Spleen (tissue), 11 donors: Measurements from ENCODE around the gene KIAA1586. TPM values are rescaled to one million over a fixed set of nuclear protein-coding genes. Genes with fewer than 3 reads are reported as not detected.

Experiments
- DNase-seq: peaks from one replicate; pipeline ENCODE4 v3.0.0-alpha.2; 2020
- H3K27ac ChIP-seq, 8 donors: fragments of 200-600 bp; sonication (generic) in 7 of 8; 1 replicate in 4 of 8; 2 replicates in 4 of 8; pipeline versions ENCODE4 v1.5.0 to v1.8.0; 2016 to 2021; ENCODE audit warnings: inconsistent platforms in 4 of 8, mild to moderate bottlenecking in 4 of 8, moderate library complexity in 1 of 8
- H3K27me3 ChIP-seq, 7 donors: fragments of 200-600 bp; sonication (generic) in 6 of 7; replicated peaks in 1 of 7; 1 replicate in 4 of 7; 2 replicates in 3 of 7; pipeline versions ENCODE4 v1.5.0 to v1.8.0; 2016 to 2021; ENCODE audit warnings: inconsistent platforms in 3 of 7, mild to moderate bottlenecking in 1 of 7
- H3K36me3 ChIP-seq, 6 donors: fragments of 200-600 bp; sonication (generic) in 5 of 6; 1 replicate in 4 of 6; 2 replicates in 2 of 6; pipeline versions ENCODE4 v1.5.0 to v1.8.0; 2016 to 2021; ENCODE audit warnings: inconsistent platforms in 2 of 6
- H3K4me1 ChIP-seq, 6 donors: fragments of 200-600 bp; sonication (generic) in 5 of 6; 1 replicate in 3 of 6; 2 replicates in 3 of 6; pipeline versions ENCODE4 v1.5.0 to v1.8.0; 2016 to 2021; ENCODE audit warnings: inconsistent platforms in 3 of 6
- H3K4me3 ChIP-seq, 8 donors: fragments of 200-600 bp; sonication (generic) in 7 of 8; 1 replicate in 4 of 8; 2 replicates in 4 of 8; pipeline versions ENCODE4 v1.5.0 to v1.8.0; 2016 to 2021; ENCODE audit warnings: inconsistent platforms in 4 of 8, mild to moderate bottlenecking in 4 of 8, moderate library complexity in 2 of 8
- H3K9me3 ChIP-seq, 8 donors: fragments of 200-600 bp; sonication (generic) in 7 of 8; 1 replicate in 4 of 8; 2 replicates in 4 of 8; pipeline versions ENCODE4 v1.5.0 to v1.8.0; 2016 to 2021; ENCODE audit warnings: inconsistent platforms in 4 of 8
- POLR2A ChIP-seq, 3 donors: fragments of 450-650 bp; IDR thresholded peaks; one replicate each; pipeline ENCODE4 v1.5.1; 2017; ENCODE audit warnings: antibody characterized with exemption in 3 of 3, mild to moderate bottlenecking in 1 of 3
- POLR2AphosphoS5 ChIP-seq, 3 donors: sonication (generic); formaldehyde crosslinking; IDR thresholded peaks; one replicate each; pipeline ENCODE4 v1.5.1; 2017; ENCODE audit warnings: antibody characterized with exemption in 3 of 3
- WGBS, 5 donors: extraction: QIAGEN DNeasy Blood & Tissue Kit in 3 of 5; methylation state at CpG; one replicate each; pipeline versions ENCODE4 v1.1.5 to v1.1.7; 2013 to 2018; 5-methylcytosine and 5-hydroxymethylcytosine counted together
- intact Hi-C: fragments of 100-400 bp; cut with DNase I; formaldehyde crosslinking; loops from one replicate; pipeline ENCODE4 v1.15.0; 2023; ENCODE audit warnings: low total_unique reads
- polyA plus RNA-seq, 3 donors: library from polyadenylated mRNA; stranded (reverse); fragments of 200-250 nt; gene quantifications; one replicate each; pipeline ENCODE4 v1.2.1, GENCODE V29; 2013
- total RNA-seq, 7 donors: library from RNA; depleted of rRNA in 3 of 7; stranded (reverse); fragments of >200 nt in 3 of 7; fragmentation: NEBNext Ultra II Directional in 4 of 7; extraction: Animal tissue kit (Norgen Biotek cat#: 25700) in 4 of 7; gene quantifications; one replicate each; pipeline versions ENCODE4 v1.1.0 to v1.2.1, GENCODE V29; 2016 to 2021
- TF ChIP-seq, protein P1 (sequence below), 11 experiments: fragments of 200-600 bp in 7 of 11; fragments of 450-650 bp in 4 of 11; sonication (generic) in 4 of 11; IDR thresholded peaks in 8 of 11; conservative IDR thresholded peaks in 3 of 11; 1 replicate in 7 of 11; 2 replicates in 4 of 11; pipeline versions ENCODE4 v1.4.0 to v1.8.0; 2016 to 2021; ENCODE audit warnings: antibody characterized with exemption in 11 of 11, inconsistent platforms in 4 of 11, mild to moderate bottlenecking in 1 of 11
- donor health status: healthy with polysubstance abuse.
- donor health status: DM: no; HTN: no; CAD: no; lungs with moderate emphysema.
- donor health status: DM: no; HTN: no; CAD: no.
- donor health status: Bipolar disorder and iron deficiency.
- donor health status: healthy.
- donor health status: DM: no; HTN: no; CAD: no.
- donor health status: DM: yes; HTN: yes; CAD: no.

Gene KIAA1586
- total and polyA plus RNA-seq, 10 donors: 2.6 to 19.8 (median 15.4) TPM

DNA sequence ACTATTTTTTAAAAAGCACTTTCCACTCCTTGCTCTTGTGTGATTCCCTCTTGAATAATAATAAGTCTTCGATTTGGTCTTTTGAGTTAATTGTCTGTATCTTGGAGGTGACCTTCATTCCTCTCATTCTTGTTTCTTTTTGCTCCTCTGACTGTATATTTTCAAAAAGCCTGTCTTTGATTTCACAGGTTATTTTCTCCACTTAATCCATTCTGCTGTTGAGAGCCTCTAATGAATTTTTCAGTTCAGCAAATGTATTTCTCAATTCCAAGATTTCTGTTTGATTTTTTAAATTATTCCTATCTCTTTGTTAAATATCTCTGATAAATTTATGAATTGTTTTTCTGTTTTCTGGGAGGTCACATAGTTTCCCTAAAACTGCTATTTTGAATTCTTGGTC lies 21.7 kb upstream of the KIAA1586 start:
- intact Hi-C loops: loop anchor here (10.0 kb wide), 1 partner anchor 120 kb away; no protein-coding TSS in a partner anchor
- no peak for DNase-seq
- Histone ChIP-seq H3K27ac (no peak overlapping the region), H3K36me3 (no peaks in the 10 kb centered on the region), H3K4me1 (no peaks in the 10 kb centered on the region), H3K4me3 (no peak overlapping the region), H3K27me3 (no peaks in the 10 kb centered on the region), H3K9me3 (peaks cover 0 to 31% (median 28%) of the 10 kb centered on the region in 8 donors)
- TF ChIP-seq POLR2AphosphoS5 (IDR thresholded peaks at IDR 0.05): no peak
- WGBS, 5 donors: 74 to 93% (median 82%) methylated on average over 1 of the region's 1 CpG

DNA sequence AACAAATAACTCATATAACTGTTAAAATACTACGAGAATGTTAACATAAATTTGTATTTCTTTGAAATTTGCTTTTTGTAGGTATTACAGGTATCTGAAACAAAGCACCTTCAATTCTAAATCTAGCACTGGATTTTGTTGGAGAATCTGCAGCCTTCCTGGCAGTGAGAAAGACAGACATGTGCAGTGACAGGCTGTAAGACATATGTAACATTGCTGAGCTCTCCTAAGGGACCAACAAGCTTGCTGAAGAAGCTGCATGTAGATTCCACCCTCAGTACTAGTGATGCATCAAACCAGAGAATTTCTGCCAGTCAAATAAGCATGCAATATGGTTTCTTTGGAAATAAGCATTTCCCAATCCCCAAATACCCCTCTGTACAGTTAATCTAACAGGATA lies 20.5 kb upstream of the KIAA1586 start:
- intact Hi-C loops: loop anchor here (10.0 kb wide), 1 partner anchor 121 kb away; no protein-coding TSS in a partner anchor
- no peak for DNase-seq
- TF ChIP-seq POLR2AphosphoS5 (IDR thresholded peaks at IDR 0.05) (no peak), POLR2A (IDR thresholded peaks at IDR 0.05) (no peak)
- TF ChIP-seq, protein P1, sequence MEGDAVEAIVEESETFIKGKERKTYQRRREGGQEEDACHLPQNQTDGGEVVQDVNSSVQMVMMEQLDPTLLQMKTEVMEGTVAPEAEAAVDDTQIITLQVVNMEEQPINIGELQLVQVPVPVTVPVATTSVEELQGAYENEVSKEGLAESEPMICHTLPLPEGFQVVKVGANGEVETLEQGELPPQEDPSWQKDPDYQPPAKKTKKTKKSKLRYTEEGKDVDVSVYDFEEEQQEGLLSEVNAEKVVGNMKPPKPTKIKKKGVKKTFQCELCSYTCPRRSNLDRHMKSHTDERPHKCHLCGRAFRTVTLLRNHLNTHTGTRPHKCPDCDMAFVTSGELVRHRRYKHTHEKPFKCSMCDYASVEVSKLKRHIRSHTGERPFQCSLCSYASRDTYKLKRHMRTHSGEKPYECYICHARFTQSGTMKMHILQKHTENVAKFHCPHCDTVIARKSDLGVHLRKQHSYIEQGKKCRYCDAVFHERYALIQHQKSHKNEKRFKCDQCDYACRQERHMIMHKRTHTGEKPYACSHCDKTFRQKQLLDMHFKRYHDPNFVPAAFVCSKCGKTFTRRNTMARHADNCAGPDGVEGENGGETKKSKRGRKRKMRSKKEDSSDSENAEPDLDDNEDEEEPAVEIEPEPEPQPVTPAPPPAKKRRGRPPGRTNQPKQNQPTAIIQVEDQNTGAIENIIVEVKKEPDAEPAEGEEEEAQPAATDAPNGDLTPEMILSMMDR (IDR thresholded peaks at IDR 0.05 in 8 of 11, conservative IDR thresholded peaks at IDR 0.05 in 3 of 11): no peak
- WGBS, 5 donors: 72 to 94% (median 88%) methylated on average over 1 of the region's 1 CpG
- Histone ChIP-seq H3K4me1 (no peaks in the 10 kb centered on the region), H3K9me3 (peaks cover 0 to 31% (median 28%) of the 10 kb centered on the region in 8 donors), H3K4me3 (no peak overlapping the region), H3K36me3 (no peaks in the 10 kb centered on the region), H3K27ac (no peak overlapping the region), H3K27me3 (no peaks in the 10 kb centered on the region)

DNA sequence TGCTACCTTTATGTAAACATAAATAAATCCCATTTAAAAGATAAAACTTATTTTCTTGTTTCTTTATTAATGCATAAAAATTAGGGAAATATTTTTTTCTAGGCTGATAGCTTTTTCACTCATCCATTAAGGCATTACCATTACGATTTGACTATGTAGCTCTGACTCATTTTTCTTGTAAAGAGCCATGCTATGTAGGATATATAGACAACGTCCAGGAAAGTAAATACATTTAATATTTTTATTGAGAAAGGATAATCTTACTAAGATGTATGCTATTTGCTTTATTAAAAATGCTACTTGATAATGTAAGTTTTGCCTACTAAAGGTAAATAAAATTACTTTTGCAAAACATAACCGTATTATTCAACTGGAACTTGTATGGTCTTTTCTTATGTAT lies 19.2 kb upstream of the KIAA1586 start:
- no peak for DNase-seq
- Histone ChIP-seq H3K27me3 (no peaks in the 10 kb centered on the region), H3K4me3 (no peak overlapping the region), H3K4me1 (no peaks in the 10 kb centered on the region), H3K27ac (no peak overlapping the region), H3K9me3 (peaks cover 0 to 31% (median 28%) of the 10 kb centered on the region in 8 donors), H3K36me3 (no peaks in the 10 kb centered on the region)
- TF ChIP-seq, protein P1 (IDR thresholded peaks at IDR 0.05 in 8 of 11, conservative IDR thresholded peaks at IDR 0.05 in 3 of 11): no peak
- no peak for TF ChIP-seq POLR2AphosphoS5 (IDR thresholded peaks at IDR 0.05)
- no peak for TF ChIP-seq POLR2A (IDR thresholded peaks at IDR 0.05)
- intact Hi-C loops: loop anchor here (10.0 kb wide), 1 partner anchor 122 kb away; no protein-coding TSS in a partner anchor
- 78 to 93% (median 89%) methylated on average over 3 of the region's 3 CpGs for WGBS, 5 donors

DNA sequence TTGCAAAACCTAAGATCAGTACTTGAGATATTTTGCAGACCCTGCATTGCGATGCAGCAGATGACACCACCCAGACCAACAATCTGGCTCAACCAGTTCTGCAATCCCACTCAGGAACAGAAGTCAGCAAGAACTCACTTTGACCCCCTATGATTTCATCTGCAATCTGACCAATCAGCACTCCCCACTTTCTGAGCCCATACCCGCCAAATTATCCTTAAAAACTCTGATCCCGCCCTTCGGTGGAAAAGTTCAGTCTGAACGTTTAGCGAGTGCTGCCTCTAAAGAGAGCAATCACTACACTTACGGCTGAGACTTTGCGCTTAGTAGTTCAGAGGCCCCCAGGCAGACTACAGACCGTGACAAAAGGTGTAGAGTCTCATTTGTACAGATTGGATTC lies 17.3 kb upstream of the KIAA1586 start:
- no peak overlapping the region for H3K4me3 ChIP-seq
- TF ChIP-seq, protein P1 (IDR thresholded peaks at IDR 0.05 in 8 of 11, conservative IDR thresholded peaks at IDR 0.05 in 3 of 11): no peak
- H3K9me3 ChIP-seq: peaks cover 0 to 22% (median 18%) of the 10 kb centered on the region in 8 donors
- H3K36me3 ChIP-seq: no peaks in the 10 kb centered on the region
- intact Hi-C loops: loop anchor here (10.0 kb wide), 1 partner anchor 124 kb away; no protein-coding TSS in a partner anchor
- H3K27me3 ChIP-seq: no peaks in the 10 kb centered on the region
- 88 to 96% (median 92%) methylated on average over 9 of the region's 9 CpGs for WGBS, 5 donors
- H3K27ac ChIP-seq: no peak overlapping the region
- H3K4me1 ChIP-seq: no peaks in the 10 kb centered on the region
- DNase-seq: no peak

DNA sequence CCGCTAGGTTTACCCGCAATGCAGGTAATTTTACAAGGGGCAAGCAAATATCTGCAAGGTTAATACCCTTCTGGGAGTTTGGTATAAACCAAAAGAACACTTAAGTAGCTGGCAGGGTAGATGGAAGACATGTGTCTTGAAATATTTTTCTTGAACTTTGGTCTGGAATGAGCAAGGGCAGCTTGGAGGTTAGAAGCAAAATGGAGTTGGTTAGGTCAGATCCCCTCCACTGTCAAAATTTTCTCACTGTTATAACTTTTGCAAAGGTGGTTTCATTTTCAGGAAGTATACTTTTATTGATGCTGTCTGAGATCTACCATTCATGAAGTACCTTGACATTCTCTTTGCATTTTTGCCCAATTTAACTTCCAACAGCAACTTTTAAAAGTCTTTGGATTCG lies 13.3 kb upstream of the KIAA1586 start:
- Histone ChIP-seq H3K9me3 (no peaks in the 10 kb centered on the region), H3K27ac (no peak overlapping the region), H3K4me1 (no peaks in the 10 kb centered on the region), H3K36me3 (no peaks in the 10 kb centered on the region), H3K27me3 (peaks cover 0 to 12% (median 0%) of the 10 kb centered on the region in 7 donors), H3K4me3 (no peak overlapping the region)
- no peak for DNase-seq
- TF ChIP-seq, protein P1 (IDR thresholded peaks at IDR 0.05 in 8 of 11, conservative IDR thresholded peaks at IDR 0.05 in 3 of 11): no peak
- TF ChIP-seq POLR2AphosphoS5 (IDR thresholded peaks at IDR 0.05) (no peak), POLR2A (IDR thresholded peaks at IDR 0.05) (no peak)
- intact Hi-C loops: no loop called here
- WGBS, 5 donors: 90 to 95% (median 92%) methylated on average over 3 of the region's 3 CpGs
